ENCODE data around the gene MYD88.

Gene MYD88

GRCh38 chr3:38114052-38114874 lies 24.2 kb upstream of the MYD88 start:
- no peak for DNase-seq

DNA sequence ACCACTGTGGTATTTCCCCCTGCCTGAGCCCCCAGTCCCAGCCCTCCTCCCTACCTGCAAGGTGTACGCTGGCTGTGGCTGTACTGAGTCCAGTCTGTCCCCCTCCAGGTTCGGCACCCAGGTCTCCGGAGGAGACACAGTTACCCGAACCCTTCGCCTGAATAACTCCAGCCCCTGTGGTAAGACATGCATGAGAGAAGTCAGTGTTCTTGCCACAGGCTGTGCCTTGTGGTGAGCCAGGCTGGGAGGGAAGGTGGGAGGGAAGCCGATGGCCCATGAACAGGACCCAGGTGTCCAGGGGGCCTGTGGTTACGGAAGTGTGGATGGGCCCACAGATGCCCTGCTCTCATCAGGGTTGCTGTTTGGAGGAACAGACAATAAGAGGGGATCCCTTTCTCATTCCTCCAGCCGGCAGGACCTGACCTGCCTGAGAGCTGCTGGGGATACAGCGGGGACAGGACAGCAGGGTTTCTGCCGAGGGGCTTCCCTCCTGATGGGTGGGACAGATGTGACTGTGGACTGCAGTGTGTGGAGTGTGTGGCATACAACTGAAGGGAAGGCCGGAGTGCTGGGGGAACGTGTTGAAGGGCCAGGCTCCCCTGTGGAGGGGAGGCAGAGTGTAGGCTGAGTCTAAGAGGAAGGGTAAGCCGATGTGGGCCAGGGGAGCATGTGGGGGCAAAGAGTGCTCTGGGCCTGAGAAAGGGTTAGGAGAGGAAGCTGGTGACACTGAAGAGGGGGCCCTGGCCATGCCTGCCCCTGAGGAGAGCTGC lies 23.4 kb upstream of the MYD88 start:
- no peak for DNase-seq

DNA sequence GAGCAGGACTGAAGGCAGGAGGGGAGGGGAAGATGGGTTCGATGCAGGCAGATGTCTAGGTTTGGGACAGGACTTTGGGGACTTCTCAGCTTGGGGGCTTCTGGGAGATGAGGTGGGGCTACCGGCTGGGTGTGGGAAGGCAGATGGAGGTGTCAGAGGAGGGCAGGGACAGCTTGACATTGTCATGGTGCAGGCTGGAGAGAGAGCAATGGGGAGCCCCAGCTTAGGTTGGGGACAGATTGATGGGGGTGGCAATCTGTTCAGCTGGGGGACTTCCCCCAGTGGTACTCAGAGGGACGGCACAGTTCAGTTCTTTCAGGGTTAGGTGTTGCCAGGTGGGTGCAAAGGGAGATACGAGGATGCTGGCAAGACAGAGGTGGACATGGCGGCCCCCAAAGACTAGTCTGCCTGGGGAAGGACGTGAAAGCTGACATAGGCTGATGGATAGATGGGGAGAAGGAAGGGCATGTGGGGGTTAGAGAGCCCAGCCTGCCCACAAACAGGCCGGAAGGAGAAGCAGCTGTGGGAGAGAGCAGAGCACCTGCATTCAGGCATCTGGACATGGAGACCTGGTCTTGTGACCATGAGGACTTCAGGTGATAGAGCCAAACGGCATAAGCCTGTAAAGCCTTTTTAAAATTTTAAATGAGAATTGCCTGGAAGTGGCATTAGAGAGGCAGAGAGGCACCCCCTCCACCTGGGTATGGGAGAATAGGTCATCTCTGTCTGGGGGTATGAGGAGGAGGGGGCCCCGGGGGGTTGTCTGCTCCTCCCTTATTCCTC lies 22.6 kb upstream of the MYD88 start:
- DNase-seq, result no peak

- no peak for DNase-seq
These were observed 21.8 kb upstream of the MYD88 start for GRCh38 chr3:38116471-38117162.

GRCh38 chr3:38117163-38117716 lies 21.2 kb upstream of the MYD88 start:
- no peak for DNase-seq

GRCh38 chr3:38117748-38118420 lies 20.6 kb upstream of the MYD88 start:
- DNase-seq, result peak; percentile 59

DNA sequence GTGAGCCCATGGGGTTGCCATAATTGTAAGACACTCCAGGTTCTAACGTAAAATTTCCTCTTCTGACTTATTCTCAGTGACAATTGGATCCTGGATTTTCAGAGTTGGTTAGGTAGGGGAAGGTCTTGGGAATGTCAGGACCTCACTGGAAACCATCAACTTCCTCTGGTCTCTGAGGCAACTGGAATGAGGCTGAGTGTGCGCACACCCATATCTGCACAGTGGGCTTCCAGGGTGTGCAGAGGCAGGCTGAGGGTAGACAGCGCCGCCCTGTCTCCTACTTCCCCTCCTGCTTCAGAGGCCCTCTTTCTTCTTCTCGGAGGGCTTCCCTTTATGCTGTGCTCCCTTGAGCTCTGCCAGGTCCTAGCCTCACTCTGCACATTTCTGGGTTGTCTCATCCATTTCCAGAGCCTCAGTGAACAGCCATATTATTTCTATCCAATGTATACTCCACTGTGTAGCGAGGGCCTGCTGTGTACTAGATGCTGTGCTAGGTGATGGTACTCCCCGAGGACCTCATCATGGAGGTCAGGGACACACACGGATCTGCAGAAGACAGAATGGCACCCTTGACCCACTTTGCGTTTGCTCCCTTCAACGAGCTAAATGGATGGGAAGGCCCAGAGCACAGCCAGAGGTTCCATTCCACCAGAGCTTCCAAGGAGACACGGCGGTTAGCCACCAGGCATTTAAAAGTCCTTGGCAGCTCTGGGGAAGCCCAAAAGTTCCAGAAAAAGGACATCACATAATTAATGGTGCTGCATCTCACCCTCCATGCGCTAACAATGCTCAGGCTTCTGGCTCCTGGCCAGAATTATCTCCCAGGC lies 19.8 kb upstream of the MYD88 start:
- DNase-seq, result no peak

- no peak for DNase-seq
These were observed 19.3 kb upstream of the MYD88 start for GRCh38 chr3:38119248-38119544.

DNA sequence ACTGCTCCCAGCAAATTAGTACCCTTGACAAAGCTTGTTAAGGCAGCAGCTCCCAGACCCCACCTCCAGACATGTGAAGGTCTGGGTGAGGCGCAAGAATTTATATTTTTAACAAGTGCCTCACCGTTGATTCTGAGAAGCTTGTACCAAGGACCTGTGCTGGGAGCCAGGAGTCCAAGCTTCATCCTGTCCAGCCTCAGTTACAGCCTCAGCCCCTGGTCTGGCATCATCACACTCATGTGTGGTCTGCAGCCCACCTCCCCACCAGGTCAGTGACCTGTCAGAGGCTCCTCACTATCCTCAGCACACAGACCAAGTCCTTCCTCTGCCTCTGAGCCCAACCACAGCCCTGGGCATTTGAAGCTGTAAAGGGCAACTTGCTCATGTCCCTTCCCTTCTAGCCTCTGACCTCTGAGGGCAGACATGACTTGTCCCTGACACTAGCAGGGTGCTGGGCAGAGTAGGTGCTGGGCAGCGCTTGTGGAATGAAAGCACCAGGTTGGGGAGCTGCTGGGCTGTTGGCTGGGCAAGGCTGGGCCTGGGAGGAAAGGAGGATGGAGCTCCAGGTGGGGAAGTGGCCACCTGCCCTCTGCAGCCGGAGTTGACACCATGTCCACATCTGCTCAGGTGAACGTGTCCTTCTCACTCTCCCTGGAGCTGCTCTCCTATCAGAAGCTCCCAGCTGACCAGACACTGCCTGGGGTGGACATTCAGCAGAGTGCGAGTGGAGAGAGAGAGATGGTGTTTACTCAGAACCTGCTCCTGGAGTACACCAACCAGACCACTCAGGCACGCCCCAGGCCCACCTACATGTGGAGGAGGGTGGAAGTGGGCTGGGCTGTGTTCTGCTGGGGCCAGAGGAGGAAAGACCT lies 18.4 kb upstream of the MYD88 start:
- no peak for DNase-seq

GRCh38 chr3:38120693-38121450 lies 17.6 kb upstream of the MYD88 start:
- no peak for DNase-seq

- no peak for DNase-seq
These were observed 17.0 kb upstream of the MYD88 start for GRCh38 chr3:38121451-38121831.

DNA sequence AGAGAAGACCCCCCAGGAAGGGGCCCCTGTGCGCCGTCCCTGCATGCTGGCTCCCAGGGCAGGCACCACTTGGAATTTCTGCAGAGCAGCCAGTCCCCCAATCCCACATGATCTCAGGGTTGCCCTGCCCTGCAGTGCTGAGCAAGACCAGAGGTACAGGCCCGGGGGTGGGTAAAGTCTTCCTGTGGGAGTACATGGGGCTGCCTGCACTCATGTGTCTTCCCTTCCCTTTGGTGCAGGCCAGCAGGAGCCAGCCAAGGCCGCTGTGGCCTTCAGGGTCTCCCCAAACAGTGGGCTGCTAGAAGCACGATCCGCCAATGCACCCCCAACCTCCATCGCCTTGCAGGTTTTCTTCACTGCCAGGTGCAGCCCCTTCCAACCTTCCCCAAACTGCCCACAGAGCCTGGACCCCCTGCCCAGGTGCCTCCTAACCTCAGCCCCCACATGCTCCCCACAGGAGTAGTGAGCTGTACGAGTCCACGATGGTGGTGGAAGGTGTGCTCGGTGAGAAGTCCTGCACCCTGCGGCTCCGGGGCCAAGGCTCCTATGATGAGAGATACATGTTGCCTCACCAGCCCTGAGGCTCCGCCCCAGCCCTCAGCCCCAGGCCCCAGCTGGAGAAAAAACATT lies 16.5 kb upstream of the MYD88 start:
- DNase-seq, result peak; percentile 5

DNA sequence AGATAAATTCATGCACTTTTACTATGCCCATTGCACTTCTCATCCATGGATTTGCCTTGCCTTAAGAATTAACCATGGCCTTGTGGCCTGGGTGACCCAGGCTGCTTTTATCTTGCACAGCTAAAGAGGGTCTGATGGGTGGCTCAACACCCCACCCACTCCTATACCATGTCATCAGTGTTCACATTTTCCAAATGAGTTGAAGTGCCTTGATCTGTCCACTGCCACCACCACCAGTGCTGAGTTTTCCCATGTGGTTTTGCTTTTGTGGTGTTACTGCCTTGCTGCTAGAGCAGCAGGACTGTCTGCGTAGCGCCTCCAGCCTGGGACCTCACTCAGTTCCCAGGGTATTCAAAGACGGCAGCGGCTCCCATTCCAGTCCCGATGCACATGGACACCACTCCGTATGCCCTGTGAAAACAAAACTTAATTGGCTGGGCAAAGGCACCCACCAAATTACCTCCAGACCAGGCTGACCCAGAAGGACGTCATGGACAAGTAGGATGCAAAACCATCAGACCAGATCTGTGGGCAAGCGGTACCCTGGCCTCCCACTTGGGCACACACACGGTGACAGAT lies 15.7 kb upstream of the MYD88 start:
- peak; percentile 2 for DNase-seq

DNA sequence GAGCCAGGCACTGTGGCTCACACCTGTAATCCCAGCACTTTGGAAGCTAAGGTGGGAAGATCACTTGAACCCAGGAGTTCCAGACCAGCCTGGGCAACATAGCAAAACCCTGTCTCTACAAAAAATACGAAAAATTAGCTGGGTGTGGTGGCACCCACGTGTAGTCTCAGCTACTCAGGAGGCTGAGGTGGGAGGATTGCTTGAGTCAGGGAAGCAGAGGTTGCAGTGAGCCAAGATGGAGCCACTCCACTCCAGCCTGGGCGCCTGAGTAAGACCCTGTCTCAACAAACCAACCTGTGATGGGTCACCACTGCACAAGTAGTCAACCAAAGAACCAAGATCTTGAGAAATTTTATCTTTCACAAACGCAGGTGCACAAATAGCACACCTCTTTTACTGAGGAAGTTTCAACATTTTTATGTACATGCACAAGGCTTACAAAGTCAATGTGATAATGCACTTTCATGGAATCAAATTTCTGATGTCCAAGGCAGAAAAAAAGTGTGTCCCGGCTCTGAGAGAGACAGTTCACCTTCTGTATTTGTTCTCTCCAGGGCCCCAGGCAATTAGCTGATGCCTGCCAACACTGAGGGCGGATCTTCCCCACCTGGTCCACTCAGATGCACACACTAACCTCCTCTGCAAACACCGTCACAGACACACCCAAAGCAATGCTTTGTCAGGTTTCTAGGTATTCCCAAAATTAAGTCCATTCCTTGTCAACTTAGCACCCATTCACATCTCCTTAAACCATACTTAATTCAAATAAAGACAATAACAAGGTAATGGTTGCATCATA lies 13.9 kb upstream of the MYD88 start:
- DNase-seq, result peak; percentile 5

- no peak for DNase-seq
These were observed 12.9 kb upstream of the MYD88 start for GRCh38 chr3:38125305-38126120.

- DNase-seq, result no peak
These were observed 12.2 kb upstream of the MYD88 start for GRCh38 chr3:38126121-38126892.

All from activated CD4-positive, alpha-beta T cell treated with anti-CD3 and anti-CD28 coated beads for 1 hour (primary cell).